ENCODE results near the gene MED13.

- TF ChIP-seq CTCF (IDR thresholded peaks at IDR 0.05) (no peak), POLR2A (IDR thresholded peaks at IDR 0.05) (no peak)
Observed at GRCh38 chr17:61989509-61989908, 75.6 kb downstream of the MED13 start.
